K562 (cell line): Measurements from ENCODE around the gene TMC1. TPM values are rescaled to one million over a fixed set of nuclear protein-coding genes. Genes with fewer than 3 reads are reported as not detected.

Experiments
- ATAC-seq: fragments of 200-7000 bp; cut with Tn5 transposase; 3 replicates; pipeline ENCODE4 v1.9.1; 2020; ENCODE audit warnings: moderate library complexity
- BruUV-seq: library from RNA; stranded (reverse); fragments of 400-500 nt; replicated peaks from 2 replicates; lab custom pipeline; 2021; lab: Mats Ljungman, UMichigan
- CTCF ChIA-PET: fragments of 300-600 bp; formaldehyde crosslinking; extraction: SDS; loops from one replicate; lab custom pipeline; 2021; ENCODE audit warnings: low intra/inter-chr PET ratio; lab: Yijun Ruan, JAX
- POLR2A ChIA-PET: fragments of 300-600, 350-650 bp; sonication (Branson Sonifier 250); formaldehyde crosslinking; extraction: SDS; loops from one replicate; lab custom pipeline; 2021; ENCODE audit warnings: antibody characterized with exemption, inconsistent platforms; lab: Yijun Ruan, JAX
- DNase-seq, 4 experiments: peaks; one replicate each; pipeline versions ENCODE4 v3.0.0 to v3.0.0-alpha.2; 2011 to 2018; ENCODE audit warnings: low spot score in 3 of 4, mixed read lengths in 3 of 4; ENCODE audit errors: extremely low read depth in 1 of 4
- FAIRE-seq: peaks from 2 replicates; lab custom pipeline; 2011; peaks lifted over from hg19 to GRCh38; lab: Jason Lieb, UNC
- H2AFZ ChIP-seq: 2 replicates; pipeline ENCODE4 v1.6.0; 2011; ENCODE audit warnings: low read depth, low read length, control low read depth, inconsistent platforms
- H3K27ac ChIP-seq: fragments of 200-600 bp; 3 replicates; pipeline ENCODE4 v1.8.0; 2011; ENCODE audit warnings: low read depth, mild to moderate bottlenecking, control low read depth, inconsistent platforms, low read length, moderate library complexity, mixed read lengths; ENCODE audit errors: extremely low read depth
- H3K27me3 ChIP-seq, 2 experiments: fragments of 300-600 bp in 1 of 2; 2 replicates in 1 of 2; 3 replicates in 1 of 2; pipeline versions ENCODE4 v1.6.0 to v1.8.0; 2011; ENCODE audit warnings: inconsistent platforms in 2 of 2, low read length in 2 of 2, mild to moderate bottlenecking in 1 of 2, mixed read lengths in 1 of 2, moderate library complexity in 1 of 2; ENCODE audit not compliant: control insufficient read depth in 2 of 2, insufficient read depth in 2 of 2
- H3K36me3 ChIP-seq: fragments of 300-600 bp; 3 replicates; pipeline ENCODE4 v1.8.0; 2011; ENCODE audit warnings: mild to moderate bottlenecking, low read length, inconsistent platforms; ENCODE audit not compliant: control insufficient read depth, insufficient read depth
- H3K4me1 ChIP-seq, 2 experiments: fragments of 200-600 bp in 1 of 2; replicated peaks in 1 of 2; 2 replicates in 1 of 2; 3 replicates in 1 of 2; pipeline versions ENCODE4 v1.5.1 to v1.8.0; 2011; ENCODE audit warnings: inconsistent platforms in 2 of 2, low read length in 2 of 2, mild to moderate bottlenecking in 1 of 2, mixed read lengths in 1 of 2, moderate library complexity in 1 of 2; ENCODE audit not compliant: control insufficient read depth in 2 of 2, insufficient read depth in 2 of 2
- H3K4me2 ChIP-seq: 2 replicates; pipeline ENCODE4 v1.6.1; 2011; ENCODE audit warnings: low read length, control low read depth, inconsistent platforms, mixed read lengths; ENCODE audit not compliant: insufficient read depth
- H3K4me3 ChIP-seq: fragments of 200-600 bp; sonication (generic), shearing (Covaris generic); 2 replicates; pipeline ENCODE4 v1.5.1; 2016; ENCODE audit warnings: control low read depth, inconsistent platforms
- H3K79me2 ChIP-seq: fragments of 200-600 bp; 3 replicates; pipeline ENCODE4 v1.8.0; 2011; ENCODE audit warnings: low read length, inconsistent platforms; ENCODE audit not compliant: control insufficient read depth, insufficient read depth
- H3K9ac ChIP-seq, 2 experiments: 2 replicates each; pipeline versions ENCODE4 v1.6.0 to v1.6.1; 2011; ENCODE audit warnings: low read depth in 2 of 2, low read length in 2 of 2, control low read depth in 1 of 2, inconsistent platforms in 1 of 2, mild to moderate bottlenecking in 1 of 2, mixed read lengths in 1 of 2; ENCODE audit not compliant: insufficient read depth in 1 of 2
- H3K9me1 ChIP-seq: one replicate; pipeline ENCODE4 v1.6.0; 2011; ENCODE audit warnings: inconsistent platforms, mild to moderate bottlenecking, low read length, moderate library complexity; ENCODE audit not compliant: control insufficient read depth, insufficient read depth
- H3K9me3 ChIP-seq: replicated peaks from 2 replicates; pipeline ENCODE4 v1.5.1; 2011; ENCODE audit warnings: low read depth, low read length, inconsistent platforms; ENCODE audit not compliant: control insufficient read depth, insufficient read depth
- H4K20me1 ChIP-seq: replicated peaks from 2 replicates; pipeline ENCODE4 v1.6.1; 2011; ENCODE audit warnings: low read length, inconsistent platforms, mixed read lengths; ENCODE audit not compliant: control insufficient read depth, insufficient read depth
- ATF7 ChIP-seq: fragments of 450-650 bp; IDR thresholded peaks from 2 replicates; pipeline ENCODE4 v1.7.1; 2014; ENCODE audit warnings: mild to moderate bottlenecking, moderate library complexity
- BMI1 ChIP-seq: fragments of 150-350 bp; IDR thresholded peaks from 2 replicates; pipeline ENCODE4 v1.6.1; 2014; ENCODE audit warnings: low read length
- CBX2 ChIP-seq: fragments of 200-600 bp; sonication (generic); IDR thresholded peaks from one replicate; pipeline ENCODE4 v1.6.1; 2012; ENCODE audit warnings: mild to moderate bottlenecking, low read length, inconsistent platforms; ENCODE audit not compliant: insufficient read depth, poor library complexity, severe bottlenecking
- NFIC ChIP-seq: fragments of 450-650 bp; IDR thresholded peaks from 2 replicates; pipeline ENCODE4 v1.6.1; 2017; ENCODE audit warnings: mild to moderate bottlenecking, inconsistent platforms
- NUFIP1 ChIP-seq: fragments of 450-650 bp; IDR thresholded peaks from 2 replicates; pipeline ENCODE4 v1.6.1; 2018; ENCODE audit not compliant: partially characterized antibody
- TCF3 ChIP-seq: sonication (generic); formaldehyde crosslinking; IDR thresholded peaks from 2 replicates; pipeline ENCODE4 v1.4.0; 2020; ENCODE audit warnings: mild to moderate bottlenecking, missing genetic modification reagents
- ZBTB43 ChIP-seq: sonication (generic); formaldehyde crosslinking; IDR thresholded peaks from 2 replicates; pipeline ENCODE4 v1.8.0; 2023; ENCODE audit warnings: mild to moderate bottlenecking, missing genetic modification reagents
- WGBS: fragments of 100-300 bp; shearing (Covaris generic); methylation state at CpG from one replicate; pipeline ENCODE4 v1.1.6; 2016; ENCODE audit warnings: low coverage, mixed read lengths; ENCODE audit not compliant: insufficient coverage; ENCODE audit errors: missing lambda C conversion rate; 5-methylcytosine and 5-hydroxymethylcytosine counted together
- in situ Hi-C: fragments of 300-500 bp; cut with MboI; formaldehyde crosslinking; loops from 4 replicates; pipeline ENCODE4 v1.15.0; 2018; ENCODE audit warnings: inconsistent platforms, mixed read lengths
- intact Hi-C: fragments of 100-400 bp; cut with micrococcal nuclease; formaldehyde crosslinking; loops from 2 replicates; pipeline ENCODE4 v1.14.2; 2022
- polyA plus RNA-seq, 8 experiments: library from polyadenylated mRNA; depleted of rRNA in 4 of 8; stranded (reverse) in 5 of 8; unstranded in 3 of 8; fragments of >200 nt; fragmentation: Nextera tagmentation in 2 of 8; fragmentation: Illumina TruSeq in 1 of 8; extraction: Ambion mirVana in 2 of 8; extraction: Trizol in 1 of 8; gene quantifications; 2 replicates each; pipeline versions ENCODE4 v1.2.1 to v1.2.3, GENCODE V29; 2011 to 2014; ENCODE audit warnings: inconsistent platforms in 1 of 8, missing spikeins in 1 of 8
- total RNA-seq, 7 experiments: library from RNA; depleted of rRNA in 6 of 7; stranded (reverse); fragments of >200 nt in 6 of 7; fragmentation: Illumina TruSeq in 2 of 7; extraction: Trizol in 2 of 7; gene quantifications; 2 replicates each; pipeline versions ENCODE4 v1.2.1 to v1.2.3, GENCODE V29; 2011 to 2021; ENCODE audit warnings: low replicate concordance in 1 of 7

Gene TMC1
- total and polyA plus RNA-seq, 9 of the 15 experiments (the other 6 are each of a cell fraction or from before 2014, with no cell fraction given): 0.10 to 0.15 TPM; not detected in 7

GRCh38 chr9:72834994-72835393 is 313.6 kb downstream of the TMC1 start (continued):
- TF ChIP-seq BMI1: no peak
- no peak for TF ChIP-seq NUFIP1
- no peak for TF ChIP-seq TCF3

GRCh38 chr9:72836790-72837189 is 315.4 kb downstream of the TMC1 start:
- H3K4me2 ChIP-seq: no peak overlapping the region
- no peak overlapping the region for H3K9ac ChIP-seq
- H3K27ac ChIP-seq: no peak overlapping the region
- no peak overlapping the region for H2AFZ ChIP-seq
- BruUV-seq: no TSS peak
- in situ Hi-C loops: no loop called here
- no peaks in the 10 kb centered on the region for H3K27me3 ChIP-seq
- ChIA-PET POLR2A (interaction anchor here (1.2 kb wide), 1 partner anchor 10 kb away, joined by 3 read pairs; no protein-coding TSS in a partner anchor), CTCF (no interaction called here)
- no peaks in the 10 kb centered on the region for H3K9me1 ChIP-seq
- no peak overlapping the region for H3K4me3 ChIP-seq
- no peaks in the 10 kb centered on the region for H4K20me1 ChIP-seq
- TF ChIP-seq CBX2 (no peak), NFIC (peak; percentile 14; the same call in 1 of the 2 replicates), ATF7 (no peak), ZBTB43 (CRISPR knock-in tag) (no peak), BMI1 (no peak)
- H3K79me2 ChIP-seq: no peaks in the 10 kb centered on the region
- H3K36me3 ChIP-seq: no peaks in the 10 kb centered on the region
- intact Hi-C loops: no loop called here
- no peaks in the 10 kb centered on the region for H3K9me3 ChIP-seq
- H3K4me1 ChIP-seq: no peaks in the 10 kb centered on the region
- ATAC-seq (no peak), FAIRE-seq (no peak), DNase-seq (no peak)
- WGBS: 4% methylated on average over 6 of the region's 6 CpGs
